ENCODE data around the gene HNRNPA0.

GRCh38 chr5:137737349-137738131, 16.6 kb downstream of the HNRNPA0 start:
- TF ChIP-seq CTCF (IDR thresholded peaks at IDR 0.05) (no peak), POLR2A (IDR thresholded peaks at IDR 0.05) (no peak)
